ENCODE data around the gene TBC1D9.

TBC1D9 gene

GRCh38 chr4:140602714-140603113 lies 153.5 kb downstream of the TBC1D9 start:
- TF ChIP-seq CTCF (IDR thresholded peaks at IDR 0.05): no peak

GRCh38 chr4:140600408-140600807 lies 155.8 kb downstream of the TBC1D9 start:
- TF ChIP-seq CTCF (IDR thresholded peaks at IDR 0.05): no peak

GRCh38 chr4:140595065-140595464 lies 161.1 kb downstream of the TBC1D9 start:
- peak; percentile 70 for TF ChIP-seq CTCF (IDR thresholded peaks at IDR 0.05)

GRCh38 chr4:140584439-140584838 lies 171.7 kb downstream of the TBC1D9 start:
- TF ChIP-seq CTCF (IDR thresholded peaks at IDR 0.05): no peak

- no peak for TF ChIP-seq CTCF (IDR thresholded peaks at IDR 0.05)
Measured at GRCh38 chr4:140581078-140581477, 175.1 kb downstream of the TBC1D9 start.

- TF ChIP-seq CTCF (IDR thresholded peaks at IDR 0.05): no peak
Measured at GRCh38 chr4:140579278-140579677, 176.9 kb downstream of the TBC1D9 start.

GRCh38 chr4:140575489-140575888 lies 180.7 kb downstream of the TBC1D9 start:
- no peak for TF ChIP-seq CTCF (IDR thresholded peaks at IDR 0.05)

- no peak for TF ChIP-seq CTCF (IDR thresholded peaks at IDR 0.05)
Measured at GRCh38 chr4:140571620-140572019, 184.6 kb downstream of the TBC1D9 start.

Measured in LNCAP (cell line).